ENCODE results near the gene PTF1A.

- TF ChIP-seq GATA2 (IDR thresholded peaks at IDR 0.05; ENCODE audit: low read depth, low read length) (no peak), GATA3 (IDR thresholded peaks at IDR 0.05; ENCODE audit: low read depth, low read length) (no peak)
These were observed 34.9 kb upstream of the PTF1A start for GRCh38 chr10:23157239-23157681.

All from SH-SY5Y (cell line).